H1 (cell line): ENCODE data around the gene GABRG3. TPM values are rescaled to one million over a fixed set of nuclear protein-coding genes. Genes with fewer than 3 reads are reported as not detected.

Experiments
- CTCF ChIA-PET: fragments of 300-600 bp; sonication (Branson Sonifier 250); formaldehyde crosslinking; loops from one replicate; lab custom pipeline; 2021; ENCODE audit not compliant: partially characterized antibody; lab: Charles Lee
- POLR2A ChIA-PET: fragments of 300-600 bp; sonication (Branson Sonifier 250); formaldehyde crosslinking; loops from one replicate; lab custom pipeline; 2021; ENCODE audit warnings: inconsistent platforms; ENCODE audit not compliant: partially characterized antibody; lab: Charles Lee
- DNase-seq, 2 experiments: peaks; one replicate each; pipeline versions ENCODE4 v3.0.0 to v3.0.0-alpha.2; 2010 to 2022; ENCODE audit warnings: low spot score in 2 of 2, low read depth in 1 of 2, mixed read lengths in 1 of 2
- FAIRE-seq: peaks from 2 replicates; lab custom pipeline; 2011; peaks lifted over from hg19 to GRCh38; lab: Jason Lieb, UNC
- H2AFZ ChIP-seq: 2 replicates; pipeline ENCODE4 v1.8.1; 2012; ENCODE audit warnings: low read length, inconsistent platforms
- H2AK5ac ChIP-seq: 2 replicates; pipeline ENCODE4 v1.6.1; 2013; ENCODE audit warnings: low read depth, low read length
- H2BK120ac ChIP-seq: replicated peaks from 2 replicates; pipeline ENCODE3; 2013; ENCODE audit warnings: low read depth, low read length, inconsistent platforms
- H2BK12ac ChIP-seq: 2 replicates; pipeline ENCODE4 v1.6.1; 2013; ENCODE audit warnings: low read depth, low read length
- H2BK15ac ChIP-seq: 2 replicates; pipeline ENCODE4 v1.6.1; 2013; ENCODE audit warnings: low read length
- H2BK20ac ChIP-seq: 2 replicates; pipeline ENCODE4 v1.6.1; 2013; ENCODE audit warnings: low read length
- H2BK5ac ChIP-seq: 2 replicates; pipeline ENCODE4 v1.6.1; 2013; ENCODE audit warnings: low read depth, low read length
- H3K14ac ChIP-seq: 2 replicates; pipeline ENCODE4 v1.6.1; 2013; ENCODE audit warnings: inconsistent platforms; ENCODE audit not compliant: insufficient read length
- H3K18ac ChIP-seq: 2 replicates; pipeline ENCODE4 v1.6.1; 2013; ENCODE audit warnings: low read length; ENCODE audit errors: extremely low read depth
- H3K23ac ChIP-seq: 2 replicates; pipeline ENCODE4 v1.6.1; 2013; ENCODE audit warnings: inconsistent platforms; ENCODE audit not compliant: insufficient read length
- H3K23me2 ChIP-seq: 2 replicates; pipeline ENCODE4 v1.6.1; 2013; ENCODE audit warnings: low read depth, low read length
- H3K27ac ChIP-seq: 2 replicates; pipeline ENCODE4 v1.6.1; 2011; ENCODE audit warnings: low read depth, low read length, inconsistent platforms
- H3K27me3 ChIP-seq, 4 experiments: replicated peaks in 1 of 4; 1 replicate in 1 of 4; 2 replicates in 3 of 4; pipeline versions ENCODE4 v1.6.1 to v1.8.1; 2011 to 2013; ENCODE audit warnings: low read length in 3 of 4, mild to moderate bottlenecking in 3 of 4, inconsistent platforms in 2 of 4, mixed read lengths in 2 of 4, moderate library complexity in 1 of 4; ENCODE audit not compliant: control insufficient read depth in 3 of 4, insufficient read depth in 3 of 4; ENCODE audit errors: extremely low read depth in 1 of 4
- H3K36me3 ChIP-seq, 4 experiments: 2 replicates each; pipeline versions ENCODE4 v1.6.1 to v1.8.1; 2011 to 2013; ENCODE audit warnings: mild to moderate bottlenecking in 4 of 4, low read length in 3 of 4, moderate library complexity in 2 of 4, control low read depth in 1 of 4, inconsistent platforms in 1 of 4; ENCODE audit not compliant: insufficient read depth in 4 of 4, control insufficient read depth in 2 of 4
- H3K4ac ChIP-seq: replicated peaks from 2 replicates; pipeline ENCODE3; 2013; ENCODE audit warnings: low read length, low read depth, mixed read lengths, inconsistent platforms; ENCODE audit not compliant: insufficient read length
- H3K4me1 ChIP-seq, 4 experiments: replicated peaks in 1 of 4; 1 replicate in 1 of 4; 2 replicates in 3 of 4; pipeline versions ENCODE4 v1.6.1 to v1.8.1; 2011 to 2013; ENCODE audit warnings: low read length in 3 of 4, inconsistent platforms in 2 of 4, mixed read lengths in 1 of 4; ENCODE audit not compliant: insufficient read depth in 4 of 4, control insufficient read depth in 3 of 4
- H3K4me2 ChIP-seq, 2 experiments: 2 replicates each; pipeline versions ENCODE4 v1.6.1 to v1.8.1; 2011 to 2013; ENCODE audit warnings: low read depth in 2 of 2, low read length in 2 of 2, control low read depth in 1 of 2, inconsistent platforms in 1 of 2, mild to moderate bottlenecking in 1 of 2; ENCODE audit not compliant: insufficient read depth in 1 of 2
- H3K4me3 ChIP-seq, 4 experiments: fragments of 200-600, 300-600 bp in 1 of 4; sonication (generic), shearing (Covaris generic), sonication (Bioruptor Twin) in 1 of 4; 2 replicates each; pipeline versions ENCODE4 v1.5.1 to v1.8.1; 2011 to 2016; ENCODE audit warnings: low read length in 4 of 4, low read depth in 3 of 4, control low read depth in 2 of 4, inconsistent platforms in 2 of 4, mild to moderate bottlenecking in 2 of 4, mixed read lengths in 1 of 4, moderate library complexity in 1 of 4; ENCODE audit not compliant: insufficient read depth in 2 of 4; ENCODE audit errors: extremely low read depth in 1 of 4
- H3K56ac ChIP-seq: replicated peaks from 2 replicates; pipeline ENCODE3; 2013; ENCODE audit warnings: low read depth, mild to moderate bottlenecking, mixed read lengths, low read length, inconsistent platforms; ENCODE audit not compliant: insufficient read length
- H3K79me1 ChIP-seq: 2 replicates; pipeline ENCODE4 v1.6.1; 2013; ENCODE audit warnings: low read depth, low read length, control low read depth
- H3K79me2 ChIP-seq, 2 experiments: 2 replicates each; pipeline versions ENCODE4 v1.6.1 to v1.8.1; 2012 to 2013; ENCODE audit warnings: low read length in 2 of 2, mild to moderate bottlenecking in 2 of 2, inconsistent platforms in 1 of 2; ENCODE audit not compliant: insufficient read depth in 2 of 2, control insufficient read depth in 1 of 2
- H3K9ac ChIP-seq, 4 experiments: replicated peaks in 1 of 4; 1 replicate in 1 of 4; 2 replicates in 3 of 4; pipeline versions ENCODE4 v1.6.1 to v1.8.1; 2011 to 2013; ENCODE audit warnings: low read depth in 3 of 4, low read length in 3 of 4, control low read depth in 2 of 4, mild to moderate bottlenecking in 2 of 4, moderate library complexity in 2 of 4, inconsistent platforms in 1 of 4; ENCODE audit errors: extremely low read depth in 1 of 4
- H3K9me3 ChIP-seq, 2 experiments: 2 replicates each; pipeline versions ENCODE4 v1.6.1 to v1.8.1; 2012 to 2013; ENCODE audit warnings: mild to moderate bottlenecking in 2 of 2, moderate library complexity in 2 of 2, control low read depth in 1 of 2, inconsistent platforms in 1 of 2, low read depth in 1 of 2, low read length in 1 of 2, mixed read lengths in 1 of 2; ENCODE audit not compliant: insufficient read depth in 2 of 2
- H4K20me1 ChIP-seq, 2 experiments: replicated peaks in 1 of 2; 2 replicates each; pipeline versions ENCODE3 to v1.8.1; 2011 to 2013; ENCODE audit warnings: inconsistent platforms in 2 of 2, low read length in 2 of 2, mild to moderate bottlenecking in 1 of 2; ENCODE audit not compliant: insufficient read depth in 2 of 2, control insufficient read depth in 1 of 2
- H4K5ac ChIP-seq: 2 replicates; pipeline ENCODE4 v1.6.1; 2013; ENCODE audit warnings: low read length, low read depth, mixed read lengths, inconsistent platforms; ENCODE audit not compliant: insufficient read length
- H4K8ac ChIP-seq: 2 replicates; pipeline ENCODE4 v1.8.0; 2013; ENCODE audit warnings: mild to moderate bottlenecking, moderate library complexity, low read length, inconsistent platforms; ENCODE audit not compliant: insufficient read depth; ENCODE audit errors: extremely low read depth
- H4K91ac ChIP-seq: replicated peaks from 2 replicates; pipeline ENCODE3; 2013; ENCODE audit warnings: low read length, mixed read lengths, inconsistent platforms; ENCODE audit not compliant: insufficient read length
- ASH2L ChIP-seq: fragments of 200-600, 300-600 bp; sonication (generic); IDR thresholded peaks from one replicate; pipeline ENCODE4 v1.7.1; 2017; ENCODE audit warnings: low read length
- BACH1 ChIP-seq: IDR thresholded peaks from 2 replicates; pipeline ENCODE4 v1.6.1; 2012; ENCODE audit warnings: low read length, improper control_type of control experiment
- BCL11A ChIP-seq, 2 experiments: IDR thresholded peaks; one replicate each; pipeline ENCODE4 v1.6.1; 2011; ENCODE audit warnings: low read depth in 2 of 2, low read length in 2 of 2, mild to moderate bottlenecking in 2 of 2
- CHD2 ChIP-seq: IDR thresholded peaks from 2 replicates; pipeline ENCODE4 v1.6.1; 2012; ENCODE audit warnings: low read length, improper control_type of control experiment
- FOSL1 ChIP-seq: IDR thresholded peaks from 2 replicates; pipeline ENCODE4 v1.6.1; 2011; ENCODE audit warnings: mild to moderate bottlenecking, low read depth, low read length, moderate library complexity; ENCODE audit not compliant: insufficient read depth
- GABPA ChIP-seq: IDR thresholded peaks from 2 replicates; pipeline ENCODE4 v1.6.1; 2011; ENCODE audit warnings: mild to moderate bottlenecking, low read length, moderate library complexity, borderline replicate concordance; ENCODE audit not compliant: insufficient read depth
- SP2 ChIP-seq: IDR thresholded peaks from 2 replicates; pipeline ENCODE4 v1.6.1; 2012; ENCODE audit warnings: mild to moderate bottlenecking, low read length, inconsistent platforms
- TAF1 ChIP-seq: IDR thresholded peaks from 2 replicates; pipeline ENCODE4 v1.6.1; 2011; ENCODE audit warnings: mild to moderate bottlenecking, low read depth, low read length
- WGBS, 2 experiments: shearing (Covaris generic) in 1 of 2; methylation state at CpG; one replicate each; pipeline versions ENCODE4 v1.1.6 to v1.1.7; 2013 to 2015; ENCODE audit warnings: low lambda C conversion rate in 2 of 2, mixed read lengths in 2 of 2, inconsistent platforms in 1 of 2, low coverage in 1 of 2, missing lambda C conversion rate in 1 of 2; ENCODE audit not compliant: insufficient replicate concordance in 2 of 2, insufficient coverage in 1 of 2, insufficient read length in 1 of 2; ENCODE audit errors: extremely low coverage in 1 of 2, missing lambda C conversion rate in 1 of 2; 5-methylcytosine and 5-hydroxymethylcytosine counted together
- polyA plus RNA-seq, 7 experiments: library from polyadenylated mRNA; depleted of rRNA in 3 of 7; stranded (reverse) in 5 of 7; unstranded in 2 of 7; fragments of >200 nt in 5 of 7; fragments of 200-250 nt in 2 of 7; gene quantifications; 1 replicate in 5 of 7; 2 replicates in 1 of 7; 4 replicates in 1 of 7; pipeline versions ENCODE4 v1.2.1 to v1.2.3, GENCODE V29; 2011 to 2013; ENCODE audit warnings: missing spikeins in 2 of 7, mixed read lengths in 2 of 7
- total RNA-seq: library from RNA; stranded (reverse); fragmentation: NEBNext Ultra II Directional; extraction: Animal tissue kit (Norgen Biotek cat#: 25700); gene quantifications from 2 replicates; pipeline ENCODE4 v1.2.1, GENCODE V29; 2021

The GABRG3 gene
- total and polyA plus RNA-seq, 2 of the 8 experiments (the other 6 are each of a cell fraction or from before 2014, with no cell fraction given): 0.17 to 0.80 TPM

DNA sequence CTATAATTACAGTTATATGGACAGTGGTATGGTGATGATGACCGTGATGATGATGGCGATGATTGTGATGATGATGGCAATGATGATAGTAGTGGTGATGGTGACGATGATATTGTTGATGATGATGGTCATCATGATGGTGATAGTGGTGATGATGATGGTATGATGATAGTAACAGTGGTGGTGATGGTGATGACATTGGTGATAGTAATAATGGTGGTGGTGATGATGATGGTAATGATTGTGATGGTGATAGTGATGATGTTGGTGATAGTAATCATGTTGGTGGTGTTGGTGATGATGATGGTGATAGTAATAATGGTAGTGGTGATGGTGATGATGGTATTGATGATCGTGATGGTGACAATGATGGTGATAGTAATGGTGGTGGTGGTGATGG is 504.4 kb downstream of the GABRG3 start:
- POLR2A ChIA-PET: no interaction called here
- H2BK12ac ChIP-seq: no peak overlapping the region
- no peak overlapping the region for H2BK120ac ChIP-seq
- no peaks in the 10 kb centered on the region for H3K27me3 ChIP-seq
- no peak overlapping the region for H3K4ac ChIP-seq
- no peaks in the 10 kb centered on the region for H3K36me3 ChIP-seq
- no peak overlapping the region for H2BK5ac ChIP-seq
- DNase-seq (no peak), FAIRE-seq (no peak)
- no peak overlapping the region for H3K14ac ChIP-seq
- no peak overlapping the region for H2BK20ac ChIP-seq
- H2BK15ac ChIP-seq: no peak overlapping the region
- no peak overlapping the region for H4K8ac ChIP-seq
- 98% methylated on average over 4 of the region's 4 CpGs; no CpG with 5 or more reads in 1 of the 2 experiments for WGBS, 2 experiments
- H3K4me1 ChIP-seq: no peaks in the 10 kb centered on the region
- H4K20me1 ChIP-seq: peaks cover 0 to 3% of the 10 kb centered on the region in 2 experiments
- no peaks in the 10 kb centered on the region for H3K79me1 ChIP-seq
- no peak overlapping the region for H2AFZ ChIP-seq
- H3K56ac ChIP-seq: peak overlapping the region; percentile 57
- no peak overlapping the region for H3K4me3 ChIP-seq
- H3K79me2 ChIP-seq: no peaks in the 10 kb centered on the region; a peak in 1 of 4 replicates
- peaks cover 8 to 10% of the 10 kb centered on the region in 2 experiments; a peak in 3 of 4 replicates for H3K9me3 ChIP-seq
- no peak overlapping the region for H4K5ac ChIP-seq
- H3K9ac ChIP-seq: no peak overlapping the region
- peaks cover 6% of the 10 kb centered on the region; the same call in 1 of the 2 replicates for H3K23me2 ChIP-seq
- H4K91ac ChIP-seq: no peak overlapping the region
- CTCF ChIA-PET: no interaction called here
- H3K23ac ChIP-seq: no peak overlapping the region
- H3K18ac ChIP-seq: no peak overlapping the region
- no peak overlapping the region for H3K4me2 ChIP-seq
- H2AK5ac ChIP-seq: no peak overlapping the region
- H3K27ac ChIP-seq: no peak overlapping the region
- TF ChIP-seq SP2 (no peak), CHD2 (no peak), BACH1 (no peak), BCL11A (IDR thresholded peaks at IDR 0.05; ENCODE audit: low read depth in 2 of 2, low read length in 2 of 2) (no peak), GABPA (no peak), ASH2L (no peak), FOSL1 (no peak), TAF1 (no peak)
